CD4-positive, alpha-beta T cell treated with Interferon alpha-2 for 1 hour (primary cell): ENCODE data around the gene PHF24.

Experiments used
- DNase-seq, 2 donors: peaks; one replicate each; pipeline ENCODE4 v3.0.0-alpha.2; 2020 to 2022

PHF24 gene

GRCh38 chr9:34984049-34984448 is 26.0 kb downstream of the PHF24 start:
- peak; percentile 21 to 37 for DNase-seq

GRCh38 chr9:34985311-34985899 is 27.3 kb downstream of the PHF24 start:
- peak; percentile 48 to 68 for DNase-seq

- DNase-seq = peak; percentile 72 to 73
Observed at GRCh38 chr9:34986540-34987047, 28.5 kb downstream of the PHF24 start.

GRCh38 chr9:34987160-34987901 is 29.2 kb downstream of the PHF24 start:
- DNase-seq = peak in 1 of 2 donors; percentile 15

- DNase-seq = peak; percentile 59 to 71
Observed at GRCh38 chr9:34988218-34989002, 30.3 kb downstream of the PHF24 start.

- peak; percentile 98 to 99 for DNase-seq
Observed at GRCh38 chr9:34989003-34989945, 31.2 kb downstream of the PHF24 start, which contains the start of gene DNAJB5. Gene DNAJB5, plus strand, starts transcription at chr9:34989745. Its CDS starts 886 bp downstream, at chr9:34990631.

GRCh38 chr9:34989946-34990635 is 32.0 kb downstream of the PHF24 start:
- DNase-seq = peak in 1 of 2 donors; percentile 52

- no peak for DNase-seq
Observed at GRCh38 chr9:34990908-34991606, 33.0 kb downstream of the PHF24 start.

- DNase-seq = no peak
Observed at GRCh38 chr9:34991607-34992375, 33.7 kb downstream of the PHF24 start.

- no peak for DNase-seq
Observed at GRCh38 chr9:34992376-34992951, 34.4 kb downstream of the PHF24 start.

GRCh38 chr9:34993502-34994259 is 35.6 kb downstream of the PHF24 start:
- DNase-seq = no peak

GRCh38 chr9:34994260-34994899 is 36.3 kb downstream of the PHF24 start:
- DNase-seq = no peak

- DNase-seq = no peak
Observed at GRCh38 chr9:34994900-34995669, 37.0 kb downstream of the PHF24 start.

- DNase-seq = no peak
Observed at GRCh38 chr9:34995670-34996060, 37.6 kb downstream of the PHF24 start.

GRCh38 chr9:34996181-34996904 is 38.3 kb downstream of the PHF24 start:
- no peak for DNase-seq

GRCh38 chr9:34996905-34997279 is 38.8 kb downstream of the PHF24 start:
- DNase-seq = no peak

GRCh38 chr9:34997379-34997781 is 39.3 kb downstream of the PHF24 start:
- no peak for DNase-seq
